Activated T-cell treated with anti-CD3 and anti-CD28 coated beads for 24 hours (primary cell): ENCODE measurements around the gene SKIC8.

Experiments used
- DNase-seq: peaks from one replicate; pipeline ENCODE4 v3.0.0-alpha.2; 2020; ENCODE audit warnings: low read depth

SKIC8 gene

DNA sequence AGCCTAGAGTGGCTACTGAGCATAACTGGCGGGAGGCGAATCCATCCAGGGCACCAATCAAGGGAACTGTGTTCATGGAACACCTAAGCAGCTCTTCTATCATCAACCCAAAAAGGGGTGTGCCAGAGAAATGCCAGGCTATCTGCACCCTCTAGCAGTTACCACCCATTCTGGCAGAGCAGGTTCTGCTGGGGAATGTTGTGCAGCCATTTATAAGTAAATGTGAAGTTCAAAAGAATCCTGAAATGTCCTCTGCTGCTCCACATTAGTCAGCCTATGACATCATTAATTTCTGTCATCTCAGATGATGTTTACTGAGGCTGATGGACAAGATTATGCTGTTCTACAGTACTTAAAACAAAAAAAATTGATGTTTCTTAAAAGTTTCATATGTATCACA, 7.7 kb downstream of the SKIC8 start:
- no peak for DNase-seq

DNA sequence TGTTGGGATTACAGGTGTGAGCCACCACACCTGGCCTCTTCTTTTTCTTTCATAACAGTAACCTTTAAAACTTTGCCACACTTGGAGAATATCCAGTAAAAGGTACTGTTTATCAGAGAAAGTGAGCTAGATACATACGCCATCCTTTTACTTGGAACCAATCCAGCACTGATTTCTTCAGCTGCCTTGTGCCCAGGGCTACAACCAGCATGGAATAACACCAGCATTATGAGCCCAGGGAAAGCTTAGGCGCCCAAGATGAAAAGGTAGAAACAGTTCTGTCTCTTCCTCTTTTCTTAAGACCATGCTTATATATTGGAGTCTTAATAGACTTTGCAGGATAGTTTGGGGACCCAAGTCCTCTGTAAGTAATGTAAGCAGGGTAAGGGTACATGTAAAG, 8.4 kb downstream of the SKIC8 start:
- no peak for DNase-seq

DNA sequence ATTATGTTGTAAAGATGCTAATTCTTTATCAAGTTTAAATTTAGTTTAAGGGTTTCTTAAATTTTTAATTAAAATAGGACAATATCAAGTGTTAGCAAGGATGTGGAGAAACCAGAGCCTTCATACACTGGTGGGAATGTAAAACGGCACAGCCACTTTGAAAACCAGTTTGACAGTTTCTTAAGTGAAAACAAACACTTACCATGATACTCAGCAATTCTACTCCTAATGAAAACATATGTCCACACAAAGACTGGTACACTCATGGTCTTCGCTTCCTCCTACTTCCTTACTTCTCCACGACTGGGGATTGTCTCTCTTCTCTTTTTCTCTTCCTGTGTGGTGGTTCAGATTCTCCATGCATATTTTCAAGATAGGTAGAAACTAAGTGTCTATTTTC, 9.2 kb downstream of the SKIC8 start:
- DNase-seq: no peak

DNA sequence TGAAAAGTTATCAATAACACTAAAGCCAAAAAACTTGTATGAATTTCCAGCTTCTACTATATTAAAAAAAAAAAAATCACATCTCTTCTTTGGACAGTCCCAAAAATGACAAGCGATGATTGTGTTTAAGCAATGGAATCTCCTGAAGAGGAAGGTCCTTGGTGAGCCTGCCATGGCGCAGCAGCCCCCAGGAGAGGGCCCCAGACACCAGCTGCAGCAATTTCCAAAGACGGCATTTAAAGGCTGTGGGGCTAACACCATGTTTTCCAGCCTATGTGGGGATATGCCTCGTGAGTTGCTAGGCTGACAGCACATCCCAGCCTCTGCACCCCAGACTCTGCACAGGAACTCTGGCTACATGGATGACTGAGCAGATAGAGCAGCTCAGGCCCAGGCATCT, 14.7 kb downstream of the SKIC8 start:
- DNase-seq: no peak

DNA sequence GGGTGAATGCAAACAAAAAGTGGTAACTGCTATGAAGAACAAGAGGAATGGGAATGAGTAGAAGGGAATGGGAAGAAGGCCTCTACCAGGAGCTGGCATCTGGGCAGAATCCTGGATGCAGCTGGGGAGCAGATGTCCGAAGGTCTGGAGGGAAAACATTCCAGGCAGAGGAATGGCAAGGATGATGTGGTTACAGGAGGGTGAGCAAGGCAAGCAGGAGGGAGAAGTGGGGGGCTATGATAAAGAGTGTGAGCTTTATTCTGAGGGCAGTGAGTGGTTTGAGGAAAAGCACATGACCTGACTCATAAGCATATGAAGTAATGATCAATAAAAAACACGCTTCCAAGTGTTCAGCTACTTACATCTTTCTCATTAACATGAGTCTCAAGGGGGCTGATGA, 17.1 kb downstream of the SKIC8 start:
- DNase-seq: no peak

DNA sequence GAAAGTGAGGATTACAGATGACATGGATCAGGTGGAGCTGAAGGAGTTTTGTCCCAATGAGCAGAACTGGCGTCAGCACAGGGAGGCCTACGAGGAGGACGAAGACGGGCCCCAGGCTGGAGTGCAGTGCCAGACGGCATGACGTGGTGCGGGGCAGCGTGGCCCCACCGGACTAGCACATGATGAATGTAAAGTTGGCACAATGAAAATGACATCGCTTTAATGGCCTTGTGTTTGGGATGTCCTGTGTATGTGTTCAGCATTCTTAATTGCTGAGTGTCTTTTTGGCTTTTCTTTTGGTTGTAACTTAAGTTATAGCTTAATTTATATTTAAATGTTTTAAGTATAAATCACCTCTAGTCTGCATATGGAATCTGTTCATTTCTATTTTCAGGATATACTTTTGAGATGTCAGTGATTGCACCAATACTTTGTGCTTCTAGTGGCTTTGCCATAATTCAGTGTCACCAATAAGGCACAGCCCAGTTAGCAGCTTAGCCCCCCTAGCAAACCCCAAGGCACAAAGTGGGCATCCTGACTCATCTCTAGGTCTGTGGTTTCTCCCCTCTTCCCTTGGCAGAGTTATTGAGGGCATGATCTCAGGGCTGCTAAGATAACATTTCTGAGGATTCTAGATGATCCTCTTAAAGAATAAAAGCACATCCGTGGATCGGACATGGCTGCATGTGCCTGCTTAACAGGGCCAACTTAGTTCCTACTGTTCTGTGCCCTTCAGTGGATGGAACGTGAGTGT, 18.9 kb downstream of the SKIC8 start:
- no peak for DNase-seq

DNA sequence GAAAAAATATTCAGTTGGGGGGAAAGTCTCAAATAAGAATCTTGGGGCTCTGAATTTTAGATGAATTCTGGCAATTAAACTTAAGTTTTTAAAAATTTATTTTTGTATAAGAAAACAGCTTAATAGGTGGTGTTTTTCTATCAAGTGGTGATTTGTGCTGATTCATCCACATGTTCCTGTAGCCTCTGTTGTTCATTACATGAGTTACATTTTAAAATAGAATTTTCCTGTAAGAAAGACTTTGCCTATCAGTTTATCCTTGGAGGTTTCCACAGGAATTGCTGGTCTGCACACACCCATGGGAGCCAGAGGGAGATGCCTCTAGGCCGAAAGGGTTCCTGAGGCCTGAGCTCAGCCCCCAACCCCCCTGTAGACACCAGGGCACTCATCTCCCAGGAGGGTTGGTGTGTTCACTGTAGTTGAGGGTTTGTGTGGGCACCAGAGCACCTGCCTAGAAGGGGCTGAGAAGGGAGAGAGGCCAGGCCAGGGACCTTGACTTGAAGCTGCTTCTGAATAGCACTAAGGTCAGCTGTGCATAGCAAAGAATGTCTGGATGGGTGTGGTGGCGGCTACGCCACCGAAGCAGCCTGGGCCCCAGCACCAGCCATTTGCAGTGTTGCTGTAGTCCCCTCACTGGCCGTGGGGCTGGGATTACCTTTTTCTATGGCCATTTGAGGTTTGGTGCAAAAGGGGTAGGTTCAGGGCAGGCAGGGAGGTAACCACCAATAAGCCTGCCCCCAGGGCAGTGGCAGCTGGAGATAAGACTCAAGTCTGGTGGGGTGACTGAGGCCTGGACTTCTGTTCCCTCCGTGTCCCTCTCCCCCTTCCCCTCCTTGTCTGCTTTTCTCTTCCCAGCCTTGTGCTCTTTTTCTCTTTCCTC, 23.1 kb downstream of the SKIC8 start:
- DNase-seq: no peak

DNA sequence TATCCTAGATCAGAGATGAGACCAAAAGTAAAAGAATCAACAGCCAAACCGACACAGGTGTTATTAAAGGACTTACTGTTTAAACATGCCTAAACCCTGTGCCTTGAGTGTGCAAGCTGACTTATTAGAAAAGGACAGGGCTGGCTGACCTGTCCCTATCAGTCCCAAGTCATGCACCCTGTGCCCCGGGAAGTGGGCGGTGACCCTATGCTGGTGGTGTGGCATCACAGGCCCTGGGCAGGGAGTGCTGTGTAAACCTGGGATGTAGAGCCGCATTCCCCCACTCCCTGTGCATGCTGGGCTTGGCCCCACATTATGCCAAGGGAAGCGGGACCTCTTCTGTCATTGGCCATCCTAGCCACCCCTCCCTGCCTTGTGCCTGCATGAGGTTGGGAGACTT, 24.4 kb downstream of the SKIC8 start:
- DNase-seq: no peak

DNA sequence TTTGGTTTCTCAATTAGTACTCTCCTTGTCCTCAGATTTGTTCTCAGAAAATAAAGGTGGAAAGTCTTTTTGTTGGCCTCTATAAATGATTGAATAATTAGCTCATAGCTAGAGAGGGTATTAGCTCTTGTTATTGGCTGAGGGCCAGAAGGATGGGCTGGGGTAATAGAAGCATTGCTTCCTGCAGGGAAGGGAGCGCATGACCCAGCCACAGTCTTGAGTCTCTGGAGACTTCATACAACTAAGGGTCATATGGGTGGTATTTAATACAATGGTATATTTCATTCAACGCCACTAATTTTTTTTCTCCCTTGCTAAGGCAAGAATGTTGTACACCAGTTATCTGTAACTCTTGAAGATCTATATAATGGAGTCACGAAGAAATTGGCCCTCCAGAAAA, 26.6 kb downstream of the SKIC8 start:
- no peak for DNase-seq

DNA sequence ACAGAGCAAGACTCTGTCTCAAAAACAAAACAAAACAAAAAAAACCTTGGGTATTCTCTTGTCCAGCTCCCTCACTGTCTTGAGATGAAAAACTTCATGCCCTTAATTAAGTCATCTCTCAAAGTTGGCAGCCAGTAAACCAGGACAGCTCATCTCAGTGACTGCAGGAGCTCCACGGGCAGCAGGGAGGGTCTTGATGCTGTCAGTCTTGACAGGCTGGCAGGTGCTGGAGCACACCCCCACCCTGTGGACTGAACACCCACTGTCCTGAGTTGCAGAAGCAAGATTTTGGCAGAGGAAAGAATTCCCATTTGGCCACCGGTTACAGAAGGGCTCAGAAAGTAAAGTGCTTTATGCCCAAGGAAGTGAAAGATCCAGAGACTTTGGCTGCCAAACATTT, 27.1 kb downstream of the SKIC8 start:
- DNase-seq: no peak

DNA sequence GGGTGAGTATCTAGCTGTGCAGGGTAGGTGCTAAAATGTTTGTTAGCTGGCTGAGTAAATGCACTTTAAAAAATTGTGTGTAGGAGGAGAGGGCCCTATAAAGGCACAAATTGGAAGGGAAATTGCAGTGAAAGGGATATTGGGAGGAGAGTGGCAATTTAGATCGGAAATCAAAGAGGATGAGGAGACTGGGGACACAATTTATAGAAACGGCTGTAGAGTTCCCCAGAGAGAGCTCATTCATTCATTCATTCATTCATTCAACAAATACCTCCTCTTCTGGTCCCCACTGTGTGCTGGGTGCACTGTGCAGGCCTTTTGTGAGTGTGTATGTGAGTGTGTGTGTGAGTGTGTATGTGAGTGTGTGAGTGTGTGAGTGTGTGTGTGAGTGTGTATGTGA, 32.6 kb downstream of the SKIC8 start:
- no peak for DNase-seq

DNA sequence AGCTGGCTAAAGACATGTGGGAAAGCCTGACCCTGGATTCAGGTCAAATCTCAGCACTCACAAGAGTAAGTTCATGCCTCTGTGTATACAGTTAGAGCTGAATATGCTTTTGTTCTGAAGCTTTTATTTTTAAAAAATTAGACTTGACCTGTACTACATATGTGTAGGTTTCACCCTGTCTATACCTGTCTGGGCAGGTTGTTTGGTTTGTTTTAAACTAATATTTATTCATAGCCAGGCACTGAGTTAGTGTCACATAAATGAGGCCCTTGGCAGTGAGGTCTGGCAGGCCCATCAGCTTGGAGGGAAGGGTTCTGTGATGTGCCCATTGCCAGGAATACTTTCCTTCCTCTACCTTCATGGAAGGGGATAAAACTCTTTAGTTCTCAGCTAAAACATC, 33.2 kb downstream of the SKIC8 start:
- no peak for DNase-seq

DNA sequence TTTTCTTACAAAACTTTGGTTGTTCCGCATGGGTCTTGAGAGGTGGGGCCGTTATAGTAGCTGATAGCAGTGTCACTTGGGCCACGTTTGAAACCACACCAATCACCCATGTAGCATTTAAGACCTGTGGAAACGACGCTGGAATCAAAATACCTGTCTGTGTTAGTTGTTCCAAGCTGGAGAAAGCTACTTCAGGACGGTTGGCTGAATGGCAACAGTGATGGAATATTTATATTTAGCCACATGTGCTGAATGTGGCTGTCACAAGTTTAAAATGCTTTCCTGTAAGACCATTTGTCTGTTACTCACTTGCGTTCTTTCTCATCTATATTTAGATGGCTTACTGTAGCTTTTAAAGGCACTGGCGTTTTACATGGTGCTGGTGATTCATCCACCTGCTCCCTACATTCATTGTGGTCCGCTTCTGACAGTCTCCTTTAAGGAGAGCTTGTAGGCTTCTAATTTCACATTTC, 33.6 kb downstream of the SKIC8 start:
- no peak for DNase-seq

DNA sequence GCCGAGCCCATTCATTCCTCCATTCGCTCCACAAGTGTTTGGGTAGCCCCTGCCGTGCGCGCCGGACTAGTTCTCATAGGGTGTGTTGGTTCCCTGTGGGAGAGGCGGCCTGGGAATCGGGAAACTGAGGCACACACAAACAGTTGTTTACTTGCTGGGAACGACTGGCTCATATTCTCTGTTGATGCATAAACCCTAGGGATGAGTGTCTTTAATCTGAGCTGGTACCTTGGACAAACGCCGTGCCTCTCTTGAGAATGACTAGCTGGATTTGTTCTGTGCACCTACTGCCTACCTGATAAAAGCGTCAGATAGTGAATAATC, 34.3 kb downstream of the SKIC8 start:
- no peak for DNase-seq

DNA sequence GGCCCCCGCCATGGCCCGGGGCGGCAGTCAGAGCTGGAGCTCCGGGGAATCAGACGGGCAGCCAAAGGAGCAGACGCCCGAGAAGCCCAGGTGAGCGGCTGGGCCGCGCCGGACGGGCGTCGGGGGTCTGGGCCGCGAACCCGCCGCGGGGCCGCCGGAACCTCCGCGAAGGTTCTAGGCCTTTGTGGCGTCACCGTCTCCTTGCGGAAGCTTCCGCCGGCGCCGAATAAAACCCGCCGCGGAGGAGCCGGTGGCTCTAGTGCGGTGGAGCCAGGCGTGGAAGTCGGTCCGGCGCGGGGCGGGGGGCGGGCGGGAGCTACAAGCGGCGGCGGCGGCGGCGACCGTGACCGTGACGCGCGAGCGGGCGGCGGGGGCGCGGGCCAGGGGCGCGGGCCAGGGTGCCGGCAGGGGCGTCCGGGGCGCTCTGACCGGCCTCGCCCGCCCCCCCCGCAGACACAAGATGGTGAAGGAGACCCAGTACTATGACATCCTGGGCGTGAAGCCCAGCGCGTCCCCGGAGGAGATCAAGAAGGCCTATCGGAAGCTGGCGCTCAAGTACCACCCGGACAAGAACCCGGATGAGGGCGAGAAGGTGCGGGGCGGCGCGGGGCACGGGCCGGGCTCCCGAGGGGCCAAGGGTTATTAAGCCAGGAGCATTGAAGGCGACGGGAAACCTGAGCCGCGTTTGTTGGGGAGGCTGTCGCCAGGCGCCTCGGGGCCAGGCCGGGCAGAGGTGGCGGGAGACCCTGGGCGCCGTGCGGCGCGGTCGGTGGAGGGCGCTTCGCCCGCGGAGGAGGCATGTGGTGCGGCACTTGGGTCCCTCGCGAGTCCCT, 34.9 kb downstream of the SKIC8 start, which contains the start of gene DNAJA4:
DNAJA4 (plus strand) TSS at position 259 of the 833 bp plus-strand sequence; CDS start at position 461, 202 bp downstream.
- peak; percentile 32 for DNase-seq

DNA sequence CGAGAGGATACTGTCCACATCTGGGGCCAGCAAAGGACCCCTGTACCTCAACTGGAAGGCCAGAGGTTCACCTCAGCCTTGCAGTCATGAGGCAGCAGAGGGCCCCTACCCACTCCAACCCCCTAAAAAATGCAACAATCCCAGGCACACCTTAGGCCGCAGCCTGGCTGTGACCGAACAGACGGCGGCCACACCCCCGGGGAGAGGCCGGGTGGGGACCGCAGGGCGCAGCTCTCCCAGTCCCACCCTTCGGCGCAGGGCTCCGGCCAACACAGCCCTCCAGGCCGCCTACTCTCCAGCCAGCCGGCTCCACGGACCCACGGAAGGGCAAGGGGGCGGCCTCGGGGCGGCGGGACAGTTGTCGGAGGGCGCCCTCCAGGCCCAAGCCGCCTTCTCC, 35.5 kb downstream of the SKIC8 start:
- DNase-seq: no peak

DNA sequence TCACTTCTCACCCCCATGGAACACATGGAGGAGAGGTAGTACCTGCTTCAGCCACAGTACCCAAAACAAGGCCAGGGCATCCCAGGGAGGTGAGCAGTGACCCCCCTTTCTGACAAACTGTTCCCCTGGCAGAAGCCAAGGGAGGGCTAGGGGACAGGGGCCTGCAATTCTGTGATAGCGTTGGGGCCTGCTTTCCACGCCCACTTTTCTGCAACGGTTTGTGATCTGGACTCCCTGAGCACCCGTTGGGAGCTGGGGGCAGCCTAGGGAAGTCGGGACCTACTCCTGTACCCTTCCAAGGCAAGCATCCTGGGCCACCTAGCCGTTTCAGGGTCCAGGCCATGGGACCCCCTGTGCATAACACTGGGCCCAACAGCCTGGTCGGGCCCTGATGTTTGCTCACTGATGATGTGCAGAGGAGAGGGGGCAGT, 36.0 kb downstream of the SKIC8 start:
- DNase-seq: no peak

DNA sequence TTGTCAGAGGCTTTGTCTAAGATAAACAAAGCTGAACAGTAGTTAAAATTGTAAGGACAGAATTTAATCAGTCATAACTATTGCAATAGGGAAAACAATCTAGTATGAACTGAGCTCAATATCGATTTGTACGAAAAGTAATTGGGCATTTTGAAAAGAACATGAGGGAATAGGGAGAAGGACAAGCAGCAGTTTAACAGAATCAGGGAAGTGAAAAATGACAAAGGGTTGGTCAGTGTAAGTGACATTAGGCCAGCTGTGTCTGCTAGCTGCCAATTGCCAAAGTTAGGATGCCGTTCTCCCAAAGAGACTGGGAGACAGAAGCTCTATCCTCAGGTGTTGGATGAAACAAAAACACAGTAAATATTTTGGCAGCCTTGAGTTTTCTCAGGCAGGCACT, 38.3 kb downstream of the SKIC8 start:
- DNase-seq: no peak

DNA sequence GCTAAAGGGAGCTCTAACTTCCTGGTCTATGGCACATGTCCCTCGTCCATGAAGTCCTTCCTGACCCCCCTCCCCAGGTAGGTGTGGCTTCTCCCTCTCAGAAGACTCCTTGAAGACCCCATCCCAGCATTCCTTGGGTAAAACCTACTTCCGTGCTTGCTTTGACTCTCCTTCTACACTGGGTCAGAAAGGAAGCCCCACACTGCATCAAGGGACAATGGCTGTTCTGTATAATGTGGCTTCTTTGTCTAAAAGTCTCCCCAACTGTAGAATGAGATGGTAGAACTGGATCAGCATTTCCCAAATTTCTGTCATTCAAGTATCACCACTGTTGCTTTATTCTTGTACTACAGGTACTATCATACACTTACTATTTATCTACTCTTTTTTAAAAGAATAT, 38.9 kb downstream of the SKIC8 start:
- DNase-seq: no peak

DNA sequence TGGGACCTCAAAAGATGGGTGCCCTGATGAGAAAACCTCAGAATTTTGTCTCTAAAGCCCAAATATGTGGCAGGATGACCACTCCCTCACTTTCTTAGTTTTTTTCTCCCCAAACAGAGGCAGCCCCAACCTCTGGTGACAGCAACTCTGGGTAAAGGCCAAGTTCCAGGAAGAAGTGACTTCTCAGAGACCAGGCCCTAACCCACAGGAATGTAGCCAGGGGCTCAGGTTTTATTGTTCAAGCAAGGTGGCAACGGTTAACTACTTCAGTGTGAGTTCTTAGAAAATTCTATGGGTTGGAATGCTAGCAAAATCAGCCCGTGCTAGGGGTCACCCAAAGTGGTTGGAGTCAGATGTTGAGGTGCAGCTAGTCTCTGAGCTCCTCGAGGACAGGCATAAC, 40.2 kb downstream of the SKIC8 start:
- DNase-seq: no peak

DNA sequence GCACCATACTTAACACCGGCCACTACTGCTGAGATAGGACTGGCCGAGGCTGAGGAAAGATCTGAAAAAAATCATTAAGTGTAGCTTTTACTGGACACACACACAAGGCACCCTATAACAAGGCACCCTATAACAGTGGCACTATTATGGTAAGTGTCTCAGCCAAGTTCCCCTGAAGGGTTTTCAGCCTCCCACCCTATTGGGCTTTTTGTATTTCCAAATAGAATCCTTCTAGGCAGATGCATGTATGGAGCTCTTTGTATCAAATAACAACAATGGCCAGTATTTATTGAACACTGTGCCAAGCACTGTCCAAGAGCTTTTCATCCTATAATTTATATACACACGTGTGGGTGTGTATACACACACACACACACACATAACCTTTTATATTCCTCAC, 41.7 kb downstream of the SKIC8 start:
- DNase-seq: no peak

DNA sequence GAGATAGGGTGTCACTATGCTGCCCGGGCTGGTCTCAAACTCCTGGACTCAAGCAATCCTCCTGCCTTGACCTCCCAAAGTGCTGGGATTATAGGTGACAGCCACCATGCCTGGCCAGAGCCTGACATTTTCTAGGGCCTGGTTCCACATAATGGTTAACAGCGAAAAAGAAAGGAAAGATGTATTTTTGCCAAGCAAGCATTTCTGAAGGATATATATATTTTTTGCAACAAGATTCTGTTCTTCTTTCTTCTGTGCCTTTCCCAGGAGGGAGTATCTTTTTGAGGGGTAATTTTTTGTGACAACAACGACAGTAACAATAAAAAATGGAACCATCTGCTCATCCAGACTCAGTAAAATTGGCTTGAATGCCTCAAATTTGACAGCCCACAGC, 43.4 kb downstream of the SKIC8 start:
- DNase-seq: no peak
